ENCODE results near the gene TRABD2B.

TRABD2B gene

DNA sequence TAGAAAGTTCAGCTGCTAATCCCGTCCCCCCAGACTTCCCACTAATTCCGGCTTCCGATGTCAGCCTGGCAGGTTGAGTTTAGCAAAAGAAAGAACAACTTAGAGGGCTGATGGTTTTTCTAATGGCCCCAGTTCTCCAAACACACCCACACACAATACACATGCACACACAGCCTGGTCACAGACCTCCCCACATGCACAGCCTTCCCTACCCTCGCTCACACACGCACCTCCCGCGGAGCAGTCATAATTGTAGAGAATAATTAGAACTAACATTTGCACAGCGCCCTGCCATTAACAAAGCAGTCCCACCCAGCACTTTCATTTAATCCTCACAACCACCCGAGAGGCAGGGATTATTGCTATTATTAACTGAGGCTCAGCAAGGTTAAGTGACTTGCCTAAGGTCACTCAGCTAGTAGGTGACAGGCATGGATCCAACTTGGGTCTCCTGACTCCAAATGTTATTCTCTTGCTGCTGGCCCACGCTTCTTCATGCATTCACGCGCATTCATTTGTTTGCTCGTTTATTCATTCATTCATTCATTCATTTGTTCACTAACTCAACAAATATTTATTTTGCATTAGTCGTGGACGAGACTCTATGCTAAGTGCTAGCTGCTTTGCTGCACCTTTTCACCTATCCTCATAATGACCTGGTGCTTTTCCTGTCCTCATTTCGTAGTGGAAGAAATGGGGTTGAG lies 284.4 kb downstream of the TRABD2B start:
- no peak for DNase-seq

DNA sequence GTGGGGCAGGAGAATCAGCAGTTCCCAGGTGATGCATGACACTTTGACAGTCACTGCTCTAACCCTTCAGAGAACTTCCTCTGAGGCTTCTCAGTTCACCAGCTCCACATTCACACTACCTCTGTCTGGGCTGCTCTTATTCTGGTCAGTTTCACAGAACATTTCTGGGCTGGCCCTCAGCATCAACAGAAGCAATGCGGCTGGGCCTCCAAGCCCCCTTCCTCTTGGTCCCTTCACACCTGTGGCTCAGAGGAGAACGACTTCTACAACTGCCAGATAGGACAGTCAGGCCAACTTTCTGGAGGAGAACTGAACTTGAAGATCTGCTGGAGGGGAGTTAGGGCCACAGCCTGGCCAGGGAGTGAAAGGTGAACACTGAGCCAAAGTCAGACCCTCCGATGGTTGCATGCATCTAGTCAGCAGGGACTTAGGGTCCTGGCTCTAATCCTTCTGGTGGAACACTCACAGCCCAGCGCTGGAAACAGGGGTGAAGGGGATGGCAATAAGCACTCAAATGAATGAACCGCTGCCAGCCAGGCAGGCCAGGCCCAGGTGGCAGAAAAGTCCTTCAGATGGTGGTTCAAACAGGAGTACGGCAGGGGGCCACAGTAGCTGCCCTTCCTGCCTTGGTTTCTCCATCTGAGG lies 285.2 kb downstream of the TRABD2B start:
- no peak for DNase-seq

DNA sequence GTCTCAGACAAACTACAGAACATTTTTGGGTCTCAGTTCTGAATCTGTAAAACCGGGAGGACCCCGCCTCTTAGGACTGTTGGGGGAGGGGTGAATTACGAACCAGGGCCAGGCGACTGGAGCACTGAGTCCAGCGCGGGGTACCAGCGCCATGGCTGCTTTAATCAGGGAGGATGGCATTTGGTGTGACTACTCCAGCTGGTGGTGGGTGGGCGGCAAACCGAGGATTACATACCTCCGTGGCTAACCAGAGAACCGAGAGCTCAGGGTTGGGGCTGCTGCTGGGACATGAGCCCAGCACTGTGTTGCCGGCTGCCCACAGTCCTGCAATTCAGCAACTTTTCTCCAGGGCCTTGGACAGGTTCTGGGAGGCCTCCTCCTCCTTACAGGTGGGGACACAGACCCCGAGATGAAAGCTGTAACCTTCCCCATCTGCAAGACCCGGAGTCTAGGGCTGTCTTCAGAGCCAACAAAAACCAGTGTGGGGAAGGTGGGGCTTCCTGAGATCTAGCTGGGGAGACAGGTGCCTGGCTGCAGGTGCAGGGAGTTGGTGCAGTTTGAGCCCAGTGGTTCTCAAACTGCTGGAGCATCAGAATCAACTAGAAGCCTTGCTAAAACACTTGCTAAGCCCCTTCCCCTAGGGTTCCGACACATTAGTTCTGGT lies 285.9 kb downstream of the TRABD2B start:
- no peak for DNase-seq

All from SIG-M5 (cell line).